GM12891 (cell line): ENCODE data around the gene SYTL4.

Source experiments
- POLR2AphosphoS5 ChIP-seq: IDR thresholded peaks from 2 replicates; pipeline ENCODE4 v1.6.1; 2011; ENCODE audit warnings: low read depth, low read length, control low read depth
- TAF1 ChIP-seq: IDR thresholded peaks from 2 replicates; pipeline ENCODE4 v1.6.1; 2011; ENCODE audit warnings: low read depth, low read length, control low read depth

DNA sequence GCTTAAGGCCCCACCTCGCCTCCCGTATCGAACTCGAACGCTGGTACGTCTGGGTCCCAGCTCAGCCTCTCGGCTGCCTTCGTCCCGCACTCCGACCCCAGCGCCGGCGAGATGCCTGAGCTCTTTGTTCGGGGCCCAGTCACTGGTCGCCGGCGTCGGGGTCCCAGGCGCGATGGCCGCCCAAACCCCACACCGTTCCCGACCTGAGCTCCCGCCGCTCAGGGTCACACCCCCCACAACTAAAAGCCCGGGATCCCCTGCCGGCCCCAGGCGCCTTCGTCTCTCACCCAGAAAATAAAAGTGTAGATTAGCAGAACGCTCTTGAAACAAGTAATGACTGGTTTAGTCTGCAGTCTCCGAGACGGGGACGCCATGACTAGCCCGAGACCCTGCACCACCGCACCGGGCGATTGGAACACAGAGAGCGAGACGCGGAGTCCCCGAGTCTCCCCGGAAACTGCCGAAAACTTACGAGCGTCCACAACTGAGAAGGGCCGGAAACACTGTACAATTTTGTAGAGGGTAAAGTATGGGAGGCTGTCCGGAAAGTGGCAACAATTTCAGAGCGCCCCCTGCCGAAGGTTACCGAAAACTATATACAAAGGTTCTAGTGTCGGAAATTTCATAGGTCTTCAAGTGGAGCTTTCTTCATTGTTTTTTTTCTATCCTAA lies 95.5 kb downstream of the SYTL4 start, which contains the start of gene TSPAN6:
- TF ChIP-seq POLR2AphosphoS5: no peak
- TF ChIP-seq TAF1: no peak
